Stimulated activated naive CD8-positive, alpha-beta T cell treated with anti-CD3 and anti-CD28 coated beads, Interleukin-15, Interleukin-2, amounts not matched to agents 100 U/mL and 50 U/mL, for 24 hours (primary cell): Measurements from ENCODE around the gene SNRPN.
"Not testable (repeated sequence)": the region's sequence is repeated elsewhere in the genome, so short reads cannot be mapped to it uniquely, and the experiment has no call there.

Experiments
- ATAC-seq: fragments of 150-1000 bp; cut with Tn5 transposase; one replicate; pipeline ENCODE4 v1.10.0; 2021
- DNase-seq: peaks from one replicate; pipeline ENCODE4 v3.0.0; 2021

Gene SNRPN

DNA sequence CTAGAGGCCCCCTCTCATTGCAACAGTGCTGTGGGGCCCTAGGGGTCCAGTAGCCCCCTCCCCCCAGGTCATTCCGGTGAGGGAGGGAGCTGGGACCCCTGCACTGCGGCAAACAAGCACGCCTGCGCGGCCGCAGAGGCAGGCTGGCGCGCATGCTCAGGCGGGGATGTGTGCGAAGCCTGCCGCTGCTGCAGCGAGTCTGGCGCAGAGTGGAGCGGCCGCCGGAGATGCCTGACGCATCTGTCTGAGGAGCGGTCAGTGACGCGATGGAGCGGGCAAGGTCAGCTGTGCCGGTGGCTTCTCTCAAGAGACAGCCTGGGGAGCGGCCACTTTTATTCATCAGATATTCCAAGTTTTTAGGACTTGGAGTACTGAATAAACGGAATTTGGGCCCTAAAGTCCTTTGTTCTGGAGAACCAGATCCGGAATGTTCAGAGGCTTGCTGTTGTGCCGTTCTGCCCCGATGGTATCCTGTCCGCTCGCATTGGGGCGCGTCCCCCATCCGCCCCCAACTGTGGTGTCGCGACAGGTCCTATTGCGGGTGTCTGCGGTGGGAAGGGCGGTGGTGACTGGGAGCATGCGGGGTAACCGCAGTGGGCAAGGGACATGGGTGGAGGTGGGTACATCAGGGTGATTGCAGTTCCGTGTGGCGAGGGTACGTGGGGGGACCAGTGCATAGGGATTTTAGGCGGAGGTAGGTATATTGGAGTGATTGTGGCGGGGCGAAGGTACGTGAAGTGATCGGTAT lies at the start of gene SNRPN, which contains the start of gene SNURF:
TSS of gene SNRPN (plus strand) at position 205 of the 748 bp plus-strand sequence. CDS start 19,467 bp downstream, outside the sequence.
TSS of gene SNURF (plus strand) at position 205 of the 748 bp plus-strand sequence. CDS start at position 267, 62 bp downstream.
- DNase-seq (peak; percentile 74), ATAC-seq (peak; percentile 68)

DNA sequence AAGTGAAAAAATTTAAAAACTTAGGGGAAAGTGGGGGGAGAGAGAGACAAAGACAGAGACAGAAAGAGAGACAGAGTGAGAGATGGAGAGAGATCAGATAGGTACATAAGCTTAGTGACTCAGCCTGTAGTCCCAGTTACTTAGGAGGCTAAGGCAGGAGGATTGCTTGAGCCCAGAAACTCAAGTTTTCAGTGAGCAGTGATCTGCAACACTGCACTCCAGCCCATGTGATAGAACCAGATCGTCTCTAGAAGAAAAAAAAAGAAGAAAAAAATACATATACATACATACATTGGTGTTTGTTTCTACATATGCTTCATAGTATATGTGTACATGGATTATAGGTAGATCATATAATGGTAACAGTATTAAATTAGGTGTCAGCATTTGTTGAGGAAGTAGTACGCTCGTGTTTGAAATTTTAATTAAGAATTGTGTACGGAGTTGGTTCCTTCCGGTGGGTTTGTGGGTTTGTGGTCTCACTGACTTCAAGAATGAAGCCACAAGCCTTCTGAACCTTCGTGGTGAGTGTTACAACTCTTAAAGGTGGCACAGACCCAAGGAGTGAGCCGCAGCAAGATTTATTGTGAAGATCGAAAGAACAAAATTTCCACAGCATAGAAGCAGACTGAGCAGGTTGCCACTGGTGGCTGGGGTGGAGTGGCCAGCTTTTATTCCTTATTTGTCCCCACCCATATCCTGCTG lies 38.3 kb upstream of the SNRPN start:
- ATAC-seq (no peak), DNase-seq (no peak)

- ATAC-seq: no peak
These were observed 37.4 kb upstream of the SNRPN start for GRCh38 chr15:24917431-24917830.

DNA sequence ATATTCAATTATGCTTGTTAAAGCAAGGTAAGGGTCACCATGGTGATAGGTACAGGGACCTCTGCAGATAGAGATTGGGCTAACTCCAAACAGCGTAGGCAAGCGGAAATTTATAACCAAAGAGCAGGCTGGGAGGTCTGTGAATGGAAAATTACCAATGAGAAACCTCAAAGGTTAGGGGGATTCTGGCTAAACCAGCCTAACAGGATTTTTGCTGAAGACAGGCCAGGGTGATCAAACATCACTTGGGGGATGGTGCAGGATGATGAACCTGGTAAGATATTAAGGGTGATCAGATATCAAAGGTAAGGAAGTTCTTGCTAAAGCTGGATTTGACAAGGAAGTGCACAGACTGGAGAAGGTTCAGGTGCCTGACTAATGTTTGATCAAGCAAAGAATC lies 35.3 kb upstream of the SNRPN start:
- DNase-seq (no peak), ATAC-seq (no peak)

More at GRCh38 chr15:24917431-24917830, 37.4 kb upstream of the SNRPN start:
- no peak for DNase-seq

DNA sequence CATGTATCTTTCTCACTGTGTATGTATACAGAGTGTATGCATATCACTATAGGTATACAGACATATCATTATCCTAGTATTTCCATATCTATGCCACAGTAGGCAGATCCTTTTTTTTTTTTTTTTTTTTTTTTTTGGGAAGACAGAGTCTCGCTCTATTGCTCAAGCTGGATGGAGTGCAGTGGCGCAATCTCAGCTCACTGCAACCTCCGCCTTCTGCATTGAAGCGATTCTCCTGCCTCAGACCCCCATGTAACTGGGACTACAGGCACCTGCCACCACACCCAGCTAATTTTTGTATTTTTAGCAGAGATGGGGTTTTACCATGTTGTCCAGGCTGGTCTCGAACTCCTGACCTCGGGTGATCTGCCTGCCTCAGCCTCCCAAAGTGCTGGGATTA lies 32.0 kb upstream of the SNRPN start:
- ATAC-seq, DNase-seq: not testable (repeated sequence)

GRCh38 chr15:24924153-24924552 lies 30.6 kb upstream of the SNRPN start:
- DNase-seq (no peak), ATAC-seq (no peak)

DNA sequence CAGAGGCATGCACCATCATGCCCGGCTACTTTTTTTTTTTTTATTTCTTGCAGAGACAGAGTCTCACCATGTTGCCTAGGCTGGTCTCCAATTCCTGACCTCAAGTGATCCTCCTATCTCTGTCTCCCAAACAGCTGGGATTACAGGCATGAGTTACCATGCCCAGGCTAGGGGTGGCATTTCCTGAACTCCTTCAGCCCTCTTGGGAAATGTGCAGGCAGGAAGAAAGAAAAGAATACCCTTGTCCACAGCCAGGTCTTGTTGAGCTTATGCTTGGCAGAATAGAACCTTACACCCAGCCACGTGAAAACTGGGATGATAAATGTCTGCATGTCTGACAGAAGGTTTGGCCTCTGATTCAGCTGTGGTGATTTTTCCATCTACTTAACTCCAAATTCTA lies 30.2 kb upstream of the SNRPN start:
- DNase-seq: no peak
- no peak for ATAC-seq

GRCh38 chr15:24931874-24932732 lies 22.7 kb upstream of the SNRPN start:
- DNase-seq, ATAC-seq: not testable (repeated sequence)

DNA sequence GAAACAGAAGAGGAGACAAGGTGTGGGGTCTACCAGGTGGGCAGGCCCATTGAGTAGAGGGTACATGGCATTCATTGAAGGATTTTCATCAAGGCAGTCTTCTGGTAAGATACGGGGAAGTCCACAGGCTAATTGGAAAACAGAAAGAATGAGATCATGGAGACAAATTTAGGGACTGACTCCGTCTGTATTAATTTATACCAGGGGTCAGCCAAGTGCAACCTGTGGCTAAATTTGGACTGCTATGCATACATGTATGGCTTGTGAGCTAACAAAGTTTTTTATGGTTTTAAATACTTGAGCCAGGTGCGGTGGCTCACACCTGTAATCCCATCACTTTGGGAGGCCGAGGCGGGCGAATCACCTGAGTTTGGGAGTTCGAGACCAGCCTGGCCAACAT lies 21.1 kb upstream of the SNRPN start:
- no peak for ATAC-seq
- DNase-seq: no peak

GRCh38 chr15:24938224-24938623 lies 16.6 kb upstream of the SNRPN start:
- DNase-seq: not testable (repeated sequence)

GRCh38 chr15:24940236-24940635 lies 14.6 kb upstream of the SNRPN start:
- DNase-seq: no peak

More at GRCh38 chr15:24938224-24938623, 16.6 kb upstream of the SNRPN start:
- not testable (repeated sequence) for ATAC-seq

DNA sequence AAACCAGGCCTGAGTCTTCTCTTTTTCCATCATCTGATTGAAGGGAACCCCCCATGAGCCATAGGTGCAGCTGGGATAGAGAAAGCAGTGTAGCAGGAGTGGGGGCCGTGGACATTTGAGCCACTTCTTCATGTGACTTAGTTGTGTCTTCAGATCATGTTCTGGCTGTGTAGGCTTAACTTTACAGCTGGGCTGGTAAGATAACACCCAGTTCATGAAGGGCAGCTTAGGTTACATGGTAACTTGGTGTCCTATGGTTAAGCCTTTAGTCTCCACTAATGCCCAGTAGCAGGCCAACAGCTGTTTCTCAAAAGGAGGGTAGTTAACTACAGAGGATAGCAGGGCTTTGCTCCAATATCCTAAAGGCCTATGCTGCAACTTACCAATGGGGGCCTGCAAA lies 11.4 kb upstream of the SNRPN start:
- no peak for ATAC-seq
- DNase-seq: no peak

More at GRCh38 chr15:24940236-24940635, 14.6 kb upstream of the SNRPN start:
- no peak for ATAC-seq

DNA sequence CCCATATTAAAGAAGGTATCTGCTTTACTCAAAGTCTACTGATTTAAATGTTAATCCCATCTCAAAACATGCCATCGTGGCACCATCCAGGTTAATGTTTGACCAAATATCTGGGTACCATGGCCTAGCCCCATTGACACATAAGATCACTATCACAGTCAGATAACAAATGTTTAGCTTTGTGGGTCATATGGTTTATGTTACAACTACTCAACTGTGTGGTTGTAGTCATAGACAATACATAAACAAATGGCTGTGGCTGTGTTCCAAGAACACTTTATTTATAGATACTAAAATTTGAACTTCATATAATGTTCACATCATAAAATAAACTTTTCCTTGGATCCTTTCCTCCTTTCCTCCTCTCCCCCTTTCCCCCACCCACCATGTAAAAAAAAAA lies 9.8 kb upstream of the SNRPN start:
- DNase-seq (no peak), ATAC-seq (no peak)

DNA sequence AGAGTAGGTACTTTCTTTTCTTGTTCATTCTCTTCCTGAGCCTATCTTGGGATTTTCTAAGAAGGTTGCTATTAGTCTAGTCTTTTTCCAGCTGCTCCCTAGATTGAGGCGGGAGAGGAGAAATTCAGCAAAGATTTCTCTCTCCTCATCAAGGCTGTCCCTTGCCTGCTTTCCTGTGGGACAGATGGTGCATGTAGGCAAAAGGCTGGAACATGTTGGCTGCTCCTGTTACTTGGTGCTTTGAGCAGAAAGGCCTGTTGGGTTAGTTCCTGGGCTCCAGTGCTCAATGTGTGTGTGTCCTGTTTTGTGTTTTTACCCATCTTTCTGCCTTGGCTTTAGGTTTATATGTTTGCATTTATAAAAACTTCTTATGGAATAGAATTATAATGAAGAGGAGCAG lies 9.1 kb upstream of the SNRPN start:
- ATAC-seq: no peak
- DNase-seq: no peak

DNA sequence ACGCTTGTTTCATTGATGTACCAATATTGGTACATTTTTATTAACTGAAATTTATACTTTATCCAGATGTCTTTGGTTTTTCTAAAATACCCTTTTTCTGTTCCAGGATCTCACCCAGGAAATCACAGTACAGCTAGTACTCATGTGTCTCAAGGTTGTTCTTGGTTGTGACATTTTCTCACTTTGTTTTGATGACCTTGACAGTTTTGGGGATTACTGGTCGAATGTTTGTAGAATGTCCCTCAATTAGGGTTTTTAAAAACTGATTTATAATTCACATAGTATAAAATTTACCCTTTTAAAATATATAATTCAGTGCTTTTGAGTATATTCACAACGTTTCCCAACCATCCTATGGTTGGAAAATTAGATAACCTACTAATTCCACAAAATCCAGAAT lies 6.3 kb upstream of the SNRPN start:
- no peak for ATAC-seq
- DNase-seq: no peak

GRCh38 chr15:24955531-24955921 lies 739 bp downstream of the SNRPN start:
- peak; percentile 14 for DNase-seq
- no peak for ATAC-seq

GRCh38 chr15:24956111-24956838 lies 1.5 kb downstream of the SNRPN start:
- ATAC-seq (peak; percentile 88), DNase-seq (peak; percentile 71)

- DNase-seq (no peak), ATAC-seq (no peak)
These were observed 2.9 kb downstream of the SNRPN start for GRCh38 chr15:24957691-24958090.

DNA sequence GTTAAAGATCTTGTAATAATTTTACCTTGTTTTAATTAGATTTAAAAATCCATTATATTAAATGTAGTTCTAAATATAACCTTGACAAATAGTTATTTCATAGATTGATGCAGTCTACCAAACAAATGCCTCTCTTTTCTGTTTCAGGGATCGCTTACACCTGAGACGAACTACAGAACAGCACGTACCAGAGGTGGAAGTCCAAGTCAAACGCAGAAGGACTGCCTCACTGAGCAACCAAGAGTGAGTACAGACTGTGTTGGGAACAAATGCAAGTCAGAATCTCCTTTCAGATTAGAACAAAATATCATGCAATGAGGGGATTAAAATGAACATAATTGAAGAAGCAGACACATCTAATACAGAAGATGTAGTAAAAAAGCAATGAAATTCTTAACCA lies 7.2 kb downstream of the SNRPN start:
- DNase-seq: no peak
- no peak for ATAC-seq

DNA sequence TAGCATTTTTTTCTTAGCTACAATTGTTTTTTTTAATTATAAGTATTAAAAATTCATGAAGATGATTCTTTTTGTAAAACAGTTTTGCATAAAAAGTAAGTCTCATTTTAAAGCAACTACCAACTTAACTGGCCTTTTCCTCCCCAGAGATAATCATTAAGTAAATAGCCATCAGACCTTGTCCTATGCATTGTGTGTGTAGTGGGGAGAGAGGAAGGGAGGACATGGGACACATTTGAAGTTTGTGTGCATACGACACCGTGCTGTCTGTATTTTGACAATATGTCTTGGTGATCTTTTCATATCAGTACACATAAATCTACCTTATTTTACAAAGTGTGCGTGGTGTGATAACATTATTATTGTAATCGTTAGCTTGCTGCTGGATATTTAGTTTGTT lies 8.1 kb downstream of the SNRPN start:
- no peak for ATAC-seq
- DNase-seq: no peak

DNA sequence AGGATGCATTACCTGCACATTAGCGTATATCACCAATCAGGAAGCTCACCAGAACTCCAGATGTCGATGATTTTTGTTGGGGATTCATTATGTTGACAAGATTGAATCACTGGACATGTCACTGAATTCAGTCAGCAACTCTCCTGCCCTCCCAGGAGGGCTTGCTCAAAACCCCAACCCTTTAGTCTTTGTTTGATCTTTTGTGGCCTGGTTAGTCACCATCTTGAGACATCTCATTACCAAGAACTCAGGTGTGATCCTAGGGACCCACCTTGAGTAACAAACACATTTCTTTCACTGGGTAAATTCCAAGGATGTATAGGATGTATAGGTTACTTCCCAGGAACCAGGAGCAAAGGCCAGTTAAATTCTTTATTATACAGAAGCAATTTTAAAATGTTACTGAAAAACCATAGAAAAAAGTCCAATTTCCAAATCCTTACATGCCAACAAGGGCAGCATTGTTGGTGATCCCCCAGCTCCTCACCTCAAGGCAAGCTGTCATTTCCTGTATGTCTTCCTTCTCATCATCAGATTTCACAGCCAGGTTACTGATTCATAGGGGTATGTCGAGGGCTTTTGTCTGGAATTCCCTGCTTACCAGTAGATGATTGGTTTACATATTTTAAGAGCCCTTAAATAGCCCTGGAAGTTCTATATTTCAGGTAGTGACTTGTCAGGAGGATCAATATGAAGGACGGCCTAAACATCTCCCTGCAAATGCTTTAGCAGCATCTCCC lies 11.7 kb downstream of the SNRPN start:
- no peak for DNase-seq

More for the DNA sequence above, 11.7 kb downstream of the SNRPN start:
- no peak for ATAC-seq
